GM03348 (cell line): ENCODE measurements around the gene EPGN.

Source experiments
- DNase-seq: peaks from one replicate; pipeline ENCODE4 v3.0.0; 2012; ENCODE audit warnings: low spot score

Gene EPGN, protein sequence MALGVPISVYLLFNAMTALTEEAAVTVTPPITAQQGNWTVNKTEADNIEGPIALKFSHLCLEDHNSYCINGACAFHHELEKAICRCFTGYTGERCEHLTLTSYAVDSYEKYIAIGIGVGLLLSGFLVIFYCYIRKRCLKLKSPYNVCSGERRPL

DNA sequence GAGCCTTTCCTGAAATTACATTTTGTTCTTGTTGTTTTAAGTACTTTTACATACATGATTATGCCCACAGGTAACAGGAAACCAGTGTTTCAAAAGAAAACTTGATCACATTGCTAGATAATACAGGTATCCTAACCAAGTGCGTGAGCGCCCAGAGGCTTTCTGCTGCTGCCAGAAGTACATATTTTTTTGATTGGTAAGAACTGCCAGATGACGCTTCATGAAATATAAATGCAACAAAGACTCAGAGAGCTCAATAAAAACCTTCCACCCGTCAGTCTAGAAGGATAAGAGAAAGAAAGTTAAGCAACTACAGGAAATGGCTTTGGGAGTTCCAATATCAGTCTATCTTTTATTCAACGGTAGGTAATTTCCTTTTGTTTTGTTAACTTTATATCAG lies at the start of gene EPGN:
Gene EPGN (plus strand): TSS at position 256 of the 400 bp plus-strand sequence. CDS start 64 bp downstream, at position 320.
- DNase-seq, result no peak

DNA sequence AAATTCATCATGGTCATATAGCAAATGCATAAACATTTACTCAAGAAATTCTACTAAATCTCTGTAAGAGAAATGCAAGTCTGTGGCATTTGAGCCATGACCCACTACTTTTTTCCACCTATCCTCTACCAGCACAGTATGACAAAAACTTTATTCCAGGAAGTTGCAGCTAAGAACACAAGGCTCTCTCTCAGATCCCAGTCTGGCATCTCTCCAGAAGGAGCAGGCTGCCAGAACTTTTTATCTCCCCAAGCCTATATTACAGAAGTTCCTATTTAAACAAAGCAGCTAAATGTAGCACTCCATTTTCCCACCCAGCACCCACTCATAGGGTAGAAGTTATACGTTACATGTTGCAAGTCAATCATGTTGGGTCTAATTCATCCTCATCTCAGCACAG lies 49.3 kb upstream of the EPGN start:
- DNase-seq, result no peak

DNA sequence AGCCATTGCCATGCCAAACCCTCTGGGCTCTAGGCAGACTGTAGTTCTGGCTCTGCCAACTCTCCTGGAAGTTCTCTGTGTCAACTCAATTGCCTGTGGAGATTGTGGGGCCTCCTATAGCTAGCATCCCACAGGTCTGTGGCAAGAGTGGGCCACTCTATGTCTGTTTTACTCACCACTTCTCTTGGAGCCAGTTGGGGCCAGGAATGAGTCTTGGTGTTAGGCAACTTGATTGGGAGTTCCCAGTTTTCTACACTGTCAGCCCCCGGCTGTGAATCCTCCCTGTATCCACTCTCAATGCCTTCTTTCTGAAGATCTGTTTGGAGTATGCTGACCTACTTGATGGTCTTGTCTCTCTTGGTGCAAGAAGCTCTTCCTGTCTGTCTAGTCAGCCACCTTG lies 48.2 kb upstream of the EPGN start:
- DNase-seq, result no peak

DNA sequence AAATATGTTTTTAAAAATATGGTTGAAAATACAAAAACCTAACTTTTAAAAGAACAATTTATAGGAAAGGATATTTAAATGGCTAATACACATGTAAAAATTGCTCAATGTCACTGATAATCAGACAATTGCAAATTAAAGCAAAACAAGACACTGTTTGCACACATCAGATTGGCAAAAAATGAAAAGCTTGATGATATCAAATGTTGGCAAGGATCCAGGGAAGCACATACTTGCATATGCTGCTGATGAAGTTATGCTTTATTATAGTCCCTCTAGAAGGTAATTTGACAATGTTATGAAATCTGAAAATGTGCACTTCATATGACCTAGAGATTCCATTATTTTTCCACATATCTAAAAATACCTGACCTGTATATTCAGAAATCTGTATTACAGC lies 45.7 kb upstream of the EPGN start:
- no peak for DNase-seq

DNA sequence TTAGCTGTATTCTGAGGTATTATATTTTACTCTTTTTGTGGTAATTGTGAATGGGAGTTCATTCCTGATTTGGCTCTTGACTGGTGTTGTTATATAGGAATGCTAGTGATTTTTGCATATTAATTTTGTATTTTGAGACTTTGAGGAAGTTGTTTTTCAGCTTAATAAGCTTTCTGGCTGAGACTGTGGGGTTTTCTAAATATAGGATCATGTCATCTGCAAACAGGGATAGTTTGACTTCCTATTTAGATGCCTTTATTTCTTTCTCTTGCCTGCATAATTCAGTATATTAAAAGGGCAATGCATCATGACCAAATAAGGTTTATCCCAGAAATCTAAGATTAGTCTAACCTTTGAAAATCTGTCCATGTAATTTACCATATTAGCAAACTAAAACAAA lies 44.7 kb upstream of the EPGN start:
- no peak for DNase-seq

DNA sequence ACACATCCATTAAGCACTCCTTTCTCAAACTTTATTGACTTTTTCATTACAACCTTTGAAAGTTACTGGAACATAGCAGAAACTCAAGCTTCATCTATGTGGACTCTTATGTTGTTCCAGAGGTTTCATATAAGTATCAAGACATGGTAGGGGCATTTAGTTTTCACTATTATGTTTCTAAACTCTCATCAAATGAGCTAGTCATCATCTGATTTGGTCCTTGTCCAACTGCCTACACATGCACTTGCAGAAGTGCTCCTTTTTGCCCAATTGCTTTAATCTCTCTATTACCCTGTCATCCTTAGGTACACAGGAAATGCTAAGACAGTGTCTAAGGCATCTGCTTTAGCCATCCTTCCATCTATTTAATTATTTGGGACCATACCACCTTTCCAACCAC lies 42.2 kb upstream of the EPGN start:
- no peak for DNase-seq

DNA sequence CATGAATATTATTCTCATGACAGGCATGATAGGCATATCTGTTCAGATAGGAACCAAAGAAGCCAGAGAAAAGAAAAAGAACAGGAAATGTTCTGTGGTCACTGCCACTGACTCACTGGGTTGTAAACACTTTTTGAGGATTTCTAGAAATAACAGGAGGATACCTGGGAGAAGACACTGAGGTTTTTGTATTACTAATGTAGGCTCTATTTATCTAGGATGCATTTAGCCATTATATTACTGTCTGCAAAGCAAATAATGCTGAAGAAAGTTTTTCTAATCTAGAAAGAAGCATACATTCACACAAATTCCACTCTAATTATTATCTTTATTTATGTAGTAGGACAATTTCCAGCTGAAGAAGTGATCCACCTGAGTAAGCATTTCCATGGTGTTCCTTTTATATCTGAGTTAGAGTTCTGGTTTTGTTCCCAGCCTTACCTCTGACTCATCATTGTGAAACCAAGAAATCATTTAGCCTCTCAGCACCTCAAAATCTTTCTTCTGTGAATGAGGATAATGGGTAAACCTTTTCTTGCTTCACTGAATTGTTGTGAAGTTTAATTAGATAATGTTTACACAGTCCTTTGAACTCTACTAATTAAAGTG lies 40.2 kb upstream of the EPGN start:
- DNase-seq, result peak; percentile 57

DNA sequence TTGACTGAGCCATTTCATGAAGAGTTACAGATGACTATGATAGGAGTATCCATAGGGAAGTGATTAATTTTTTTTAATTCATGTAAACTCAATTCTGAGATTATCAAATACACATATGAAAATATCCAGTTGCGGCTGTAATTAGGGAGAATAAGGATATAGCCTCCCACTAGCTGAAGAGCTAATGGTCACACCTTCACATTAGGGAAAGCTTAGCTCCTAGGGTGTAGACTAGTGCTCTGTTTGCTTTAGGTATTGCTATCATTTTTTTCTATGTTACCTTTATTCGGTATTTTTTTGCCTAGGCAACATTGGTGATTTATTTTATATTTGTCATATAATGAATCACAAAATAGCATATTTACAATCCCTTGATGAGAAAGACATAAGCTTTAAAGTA lies 39.6 kb upstream of the EPGN start:
- no peak for DNase-seq

DNA sequence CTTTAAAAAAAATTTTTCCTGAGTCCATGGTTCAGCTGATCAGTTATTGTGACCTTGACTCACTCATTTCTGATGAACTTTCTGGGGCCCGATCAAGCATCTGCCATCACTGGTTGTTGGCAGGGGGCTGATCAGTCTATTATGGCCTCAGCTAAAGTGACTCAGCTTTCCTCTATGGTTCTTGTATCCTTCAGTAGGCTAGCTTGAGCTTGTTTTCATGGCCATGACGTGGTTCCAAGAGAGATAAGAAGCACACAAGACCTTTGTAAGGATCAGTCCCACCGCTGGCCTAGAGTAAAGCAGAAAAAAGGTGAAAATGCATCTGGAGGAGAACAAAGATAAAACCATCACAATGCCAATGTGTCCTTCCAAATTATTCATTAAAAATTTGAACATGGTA lies 29.8 kb upstream of the EPGN start:
- DNase-seq, result no peak

DNA sequence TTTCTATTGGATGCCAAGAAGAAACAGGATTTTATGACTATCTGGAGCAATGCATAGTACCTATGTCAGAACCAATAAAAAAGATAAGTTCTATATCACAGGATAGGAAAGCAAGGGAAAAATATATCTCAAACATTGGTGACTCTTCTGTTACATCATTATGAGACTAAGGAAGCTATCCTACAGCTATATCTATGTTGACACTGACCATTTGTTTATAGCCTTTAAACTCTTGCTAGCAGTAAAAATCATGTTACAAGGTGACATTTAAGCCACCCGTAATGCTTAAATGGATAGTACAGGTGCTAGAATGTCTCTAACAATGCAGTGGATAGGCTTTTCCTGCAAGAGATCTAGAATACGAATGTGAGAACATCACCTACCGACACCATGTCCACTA lies 28.6 kb upstream of the EPGN start:
- DNase-seq, result no peak

DNA sequence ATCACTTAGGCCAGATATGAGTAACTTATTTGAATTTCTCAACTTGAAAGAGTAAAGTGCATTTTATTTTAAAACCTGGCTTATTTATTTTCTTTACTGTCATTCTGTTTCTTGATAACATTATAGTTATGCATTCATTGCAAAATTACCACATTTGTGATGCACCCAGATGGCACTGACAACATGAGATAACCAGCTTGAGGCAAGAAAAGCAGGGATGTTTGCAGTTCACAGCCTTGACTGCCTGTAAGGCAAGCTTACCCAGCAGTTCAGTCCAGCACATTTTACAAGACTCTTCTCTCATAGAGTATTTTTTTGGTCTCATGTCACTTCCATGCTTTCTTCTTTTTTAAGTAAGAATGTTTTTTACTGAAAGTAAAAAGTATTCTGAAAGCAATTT lies 25.3 kb upstream of the EPGN start:
- no peak for DNase-seq

DNA sequence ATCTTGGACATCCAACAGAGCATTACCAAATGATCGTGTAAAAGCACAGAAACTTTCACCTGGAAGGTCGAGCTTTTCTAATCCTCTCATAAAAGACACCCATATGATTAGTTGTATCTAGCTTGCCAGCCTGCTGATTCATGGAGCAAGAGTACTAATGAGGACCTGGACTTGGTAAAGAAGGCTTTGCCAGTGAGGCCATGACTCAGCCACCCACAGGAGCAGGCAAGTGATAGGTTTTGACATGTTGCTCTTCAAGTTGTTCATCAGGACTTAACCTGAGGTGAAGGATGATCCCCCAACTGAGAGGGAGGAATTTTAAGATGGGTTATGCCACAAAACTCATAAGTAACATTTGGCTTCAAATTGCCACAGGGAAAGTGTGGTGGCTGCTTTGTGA lies 24.7 kb upstream of the EPGN start:
- peak; percentile 18 for DNase-seq

DNA sequence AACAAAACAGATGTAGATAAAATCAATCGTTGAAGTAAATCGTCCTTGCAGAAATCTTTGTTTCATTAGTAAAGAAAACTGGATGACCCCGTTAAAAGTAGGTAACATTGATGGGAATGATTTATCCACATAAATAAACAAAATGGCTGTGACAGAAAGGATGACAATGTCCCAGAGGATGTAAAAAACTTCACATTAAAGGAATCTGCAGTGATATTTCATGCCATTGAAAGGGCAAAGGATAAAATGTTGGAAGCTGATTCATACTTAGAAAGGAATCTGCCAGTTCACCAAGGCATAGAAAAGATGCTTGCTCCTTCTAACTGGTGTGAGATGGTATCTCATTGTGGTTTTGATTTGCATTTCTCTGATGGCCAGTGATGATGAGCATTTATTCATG lies 24.2 kb upstream of the EPGN start:
- peak; percentile 12 for DNase-seq

DNA sequence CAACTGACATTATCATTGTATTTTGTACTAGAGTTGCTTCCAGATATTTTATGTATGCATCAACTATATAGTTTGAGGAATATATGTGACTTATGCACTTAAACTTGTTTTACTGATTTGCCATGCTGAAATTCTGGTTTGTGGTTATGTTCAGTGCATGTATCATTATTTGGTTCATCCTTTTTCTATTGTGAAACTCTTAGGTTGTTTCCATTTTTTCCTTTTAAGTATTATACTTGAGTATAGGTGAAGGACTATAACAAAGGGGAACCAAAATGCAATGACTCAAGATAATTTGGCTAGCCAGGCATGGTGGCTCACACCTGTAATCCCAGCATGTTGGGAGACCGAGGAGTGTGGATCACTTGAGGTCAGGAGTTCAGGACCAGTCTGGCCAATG lies 21.1 kb upstream of the EPGN start:
- DNase-seq, result no peak

DNA sequence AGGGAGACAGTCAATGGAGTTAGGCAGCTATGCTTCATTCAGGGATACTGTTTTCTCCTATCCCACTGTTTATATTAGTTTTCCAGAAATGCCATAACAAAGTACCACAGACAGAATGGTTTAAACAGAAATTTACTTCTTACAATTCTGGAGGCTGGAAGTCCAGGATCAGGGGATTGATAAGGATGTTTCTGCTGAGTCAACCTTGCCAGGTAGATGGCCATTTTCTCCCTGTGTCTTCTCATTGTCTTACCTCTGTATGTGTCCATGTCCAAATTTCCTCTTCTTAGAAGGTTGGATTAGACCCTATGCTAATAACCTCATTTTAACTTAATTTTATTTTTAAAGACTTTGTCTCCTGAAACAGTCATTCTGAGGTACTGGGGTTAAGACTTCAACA lies 20.5 kb upstream of the EPGN start:
- no peak for DNase-seq

DNA sequence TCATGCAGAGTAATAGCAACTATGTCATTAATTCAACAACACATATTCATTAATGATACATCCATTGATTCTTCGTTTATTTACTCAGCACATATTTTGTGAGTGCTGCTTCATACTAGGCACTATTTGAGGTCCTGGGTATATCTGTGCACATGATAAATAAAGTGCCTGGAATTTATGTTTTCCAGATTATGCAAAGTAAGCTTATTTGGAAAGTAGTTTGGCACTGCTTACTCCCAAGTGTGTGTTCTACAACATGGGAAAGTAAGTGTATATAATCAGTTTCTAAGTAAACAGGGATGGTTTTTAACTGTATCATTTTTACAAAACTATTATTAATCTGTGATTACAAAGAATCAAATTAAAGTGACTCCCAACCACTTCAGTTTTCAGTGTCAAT lies 16.8 kb upstream of the EPGN start:
- no peak for DNase-seq

DNA sequence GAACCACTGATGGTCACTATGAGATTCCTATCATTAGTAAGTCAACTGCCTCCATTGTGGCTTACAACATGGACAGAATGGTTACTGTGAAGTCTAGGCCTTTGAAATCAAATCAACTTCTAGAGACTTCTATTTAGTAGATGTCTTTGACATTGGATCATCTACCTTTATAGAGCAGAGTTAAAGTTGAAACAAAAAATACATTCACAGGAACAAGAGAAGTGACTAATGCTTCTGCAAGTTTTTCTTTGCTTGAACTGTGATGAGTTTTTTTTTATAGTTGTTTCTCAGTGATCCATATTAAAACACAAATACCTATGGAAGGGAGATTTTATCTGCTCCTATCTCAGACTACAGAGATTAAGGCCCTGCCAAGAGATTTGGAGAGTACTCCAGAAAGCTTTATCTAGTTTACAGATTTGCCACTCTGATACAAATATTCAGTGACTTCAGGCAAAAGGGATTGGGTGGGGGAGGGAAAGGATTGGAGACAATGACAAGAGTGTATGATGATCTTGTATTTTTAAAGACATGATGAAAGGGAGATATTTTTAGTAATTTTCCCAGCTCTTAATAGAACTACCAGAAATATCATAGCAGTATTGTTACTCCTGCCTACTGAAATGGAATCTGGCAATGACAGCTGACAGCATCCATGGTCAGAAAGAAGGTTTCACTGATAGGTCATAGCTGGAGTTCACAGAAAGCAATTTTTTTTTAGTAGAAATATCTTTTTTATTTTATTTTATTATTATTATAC lies 16.0 kb upstream of the EPGN start:
- DNase-seq, result no peak

DNA sequence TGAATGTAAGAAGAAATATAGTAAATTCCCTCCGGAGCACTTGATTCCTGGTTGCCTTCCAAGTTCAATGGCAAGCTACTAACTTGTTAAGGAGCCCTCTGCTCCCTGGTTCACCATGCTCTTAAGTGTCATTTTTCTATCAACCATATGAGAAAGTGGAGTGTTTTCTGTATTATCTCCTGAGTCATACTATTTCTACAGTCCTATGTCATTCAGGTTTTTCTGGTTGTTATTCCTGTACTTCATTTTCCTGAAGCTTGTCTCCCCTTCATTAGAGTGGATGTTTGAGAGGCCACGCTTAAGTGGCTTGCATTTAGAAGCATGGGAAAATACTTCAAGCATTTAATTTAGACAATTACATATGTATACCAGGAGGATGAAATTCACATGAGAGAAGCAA lies 14.7 kb upstream of the EPGN start:
- no peak for DNase-seq

DNA sequence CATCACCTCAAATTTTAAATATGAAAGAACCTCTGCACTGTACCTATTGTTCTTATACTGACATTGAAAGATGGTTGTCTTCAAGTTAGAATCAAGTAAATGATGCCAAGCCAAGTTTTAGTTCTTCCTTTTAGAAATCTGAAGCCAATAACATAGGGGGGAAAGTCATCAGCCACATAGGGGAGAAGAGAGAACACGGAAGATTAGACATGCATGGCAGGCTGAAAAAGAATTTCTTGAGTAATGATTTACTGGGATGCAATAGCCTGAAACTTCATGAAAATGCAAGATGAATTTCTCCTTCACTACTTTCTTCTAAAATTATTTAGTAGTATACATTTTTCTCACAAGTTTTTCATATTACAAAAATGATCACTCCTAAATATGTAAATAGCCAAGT lies 13.6 kb upstream of the EPGN start:
- DNase-seq, result no peak

DNA sequence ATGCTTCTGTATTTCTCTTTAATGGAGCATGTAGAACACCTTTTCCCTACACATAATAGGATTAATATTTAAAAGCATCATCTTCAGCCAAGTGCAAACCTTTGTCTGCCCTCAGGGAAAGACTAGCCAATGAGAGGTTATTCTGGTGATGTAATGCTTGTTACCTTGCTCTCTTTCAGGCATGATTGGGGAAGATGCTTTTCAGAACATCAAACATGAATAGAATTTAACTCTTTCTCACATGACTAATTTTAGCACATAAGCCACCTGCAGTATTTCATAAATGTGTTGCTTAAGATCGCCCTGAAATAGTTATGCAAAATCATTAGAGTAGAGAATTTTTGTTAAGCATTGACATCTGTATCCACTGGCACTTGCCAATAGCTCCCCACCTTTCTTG lies 10.7 kb upstream of the EPGN start:
- no peak for DNase-seq

DNA sequence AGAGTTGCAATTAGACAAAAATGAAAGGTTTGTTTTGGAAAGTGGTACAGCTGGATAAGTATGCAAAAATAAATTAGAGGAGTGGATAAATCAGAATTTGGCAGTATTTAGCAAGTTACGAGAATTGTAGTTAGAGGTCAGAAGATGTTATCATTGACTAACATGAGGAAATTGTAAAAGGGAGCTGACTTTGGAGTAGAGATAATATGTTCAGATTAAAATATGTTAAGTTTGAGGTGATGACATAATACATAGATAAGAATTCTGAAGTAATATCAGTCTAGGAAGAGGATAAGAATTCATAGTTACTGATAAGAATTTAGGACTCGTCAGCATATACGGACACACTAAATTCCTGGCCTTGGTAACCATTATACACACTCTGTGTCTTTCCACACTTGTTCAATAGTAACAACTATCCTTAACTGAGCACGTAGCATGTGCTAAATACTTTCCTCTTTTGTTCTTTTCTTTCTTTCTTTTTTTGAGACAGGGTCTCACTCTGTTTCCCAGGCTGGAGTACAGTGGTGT lies 4.1 kb upstream of the EPGN start:
- DNase-seq, result no peak

DNA sequence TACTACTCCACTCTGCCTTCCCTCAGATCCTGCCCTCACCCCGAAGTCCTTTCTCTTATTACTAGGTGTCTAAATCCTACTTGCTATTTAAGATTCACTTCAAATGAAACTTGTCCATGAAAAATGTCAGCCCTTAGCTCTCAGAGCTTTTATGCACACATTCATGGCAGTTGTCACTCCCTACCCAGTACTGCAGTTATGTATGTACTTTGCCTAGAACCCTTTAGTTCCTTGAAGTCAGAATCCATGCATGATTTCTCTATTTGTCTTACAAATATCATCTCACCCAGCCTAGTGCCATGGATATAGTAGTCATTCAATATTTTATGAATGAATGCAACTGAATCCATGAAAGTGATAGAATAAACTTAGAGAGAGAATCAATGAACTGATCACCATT lies 3.3 kb upstream of the EPGN start:
- no peak for DNase-seq

DNA sequence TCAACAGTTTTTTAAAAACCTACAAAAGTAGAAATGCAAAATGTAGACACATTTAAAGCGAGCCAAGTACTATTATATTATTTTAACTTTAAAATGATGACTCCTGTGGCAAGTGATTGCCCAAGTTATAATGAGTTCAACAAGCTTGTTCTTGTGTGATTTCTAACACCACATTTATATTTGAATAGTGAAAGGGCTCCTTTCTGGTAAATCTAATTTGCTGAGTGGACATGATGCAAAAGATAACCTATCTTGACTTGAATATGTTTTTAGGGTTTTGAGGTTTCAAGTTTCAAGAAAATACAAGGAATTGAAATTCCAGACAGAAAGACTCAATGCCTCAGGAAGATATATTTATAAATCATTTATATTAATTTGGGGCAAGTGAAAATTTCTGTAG lies 1.1 kb upstream of the EPGN start:
- DNase-seq, result no peak

DNA sequence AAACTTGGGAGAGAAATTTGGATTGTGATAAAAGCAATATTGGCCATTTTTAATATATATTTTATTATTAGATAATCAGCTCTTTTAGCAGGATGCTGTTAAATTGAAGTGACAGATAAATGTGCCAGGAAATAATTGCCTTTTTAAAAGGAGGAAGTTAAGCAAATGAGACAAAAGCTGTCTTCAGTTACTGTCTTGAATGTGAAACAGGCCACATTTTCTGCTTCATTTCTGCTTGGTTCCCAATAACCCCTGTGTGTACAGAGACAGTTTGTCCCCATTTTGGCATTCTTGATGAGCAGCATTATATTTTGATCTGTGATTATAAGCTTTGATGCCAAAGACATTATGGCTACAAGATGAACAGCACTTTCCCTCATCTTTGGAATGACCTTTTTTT lies 953 bp downstream of the EPGN start:
- no peak for DNase-seq
